Activated CD4-positive, alpha-beta T cell treated with anti-CD3 and anti-CD28 coated beads for 36 hours (primary cell): ENCODE data around the gene SAMD9. TPM values are rescaled to one million over a fixed set of nuclear protein-coding genes. Genes with fewer than 3 reads are reported as not detected.
"Not testable (repeated sequence)": the region's sequence is repeated elsewhere in the genome, so short reads cannot be mapped to it uniquely, and the experiment has no call there.

ENCODE experiments used
- ATAC-seq: fragments of 200-7000 bp; cut with Tn5 transposase; one replicate; pipeline ENCODE4 v1.10.0; 2021; ENCODE audit warnings: mild to moderate bottlenecking, moderate library complexity
- CTCF ChIA-PET: fragments of 350-600 bp; sonication (Branson Sonifier 250); formaldehyde crosslinking; loops from one replicate; lab custom pipeline; 2021; ENCODE audit warnings: antibody characterized with exemption; lab: Charles Lee
- POLR2A ChIA-PET: fragments of 350-600 bp; sonication (Branson Sonifier 250); formaldehyde crosslinking; loops from one replicate; lab custom pipeline; 2021; ENCODE audit warnings: antibody characterized with exemption, inconsistent platforms; lab: Charles Lee
- DNase-seq: peaks from one replicate; pipeline ENCODE4 v3.0.0-alpha.2; 2020
- H3K27ac Mint-ChIP-seq: one replicate; pipeline ENCODE4 v1.8.0; 2021; ENCODE audit warnings: mixed read lengths
- H3K27me3 Mint-ChIP-seq: one replicate; pipeline ENCODE4 v1.8.0; 2021; ENCODE audit warnings: mixed read lengths
- H3K36me3 Mint-ChIP-seq: one replicate; pipeline ENCODE4 v1.8.0; 2021; ENCODE audit warnings: low read depth, mixed read lengths
- H3K4me1 Mint-ChIP-seq: one replicate; pipeline ENCODE4 v1.8.0; 2021; ENCODE audit warnings: mixed read lengths
- H3K4me3 Mint-ChIP-seq: one replicate; pipeline ENCODE4 v1.8.0; 2021; ENCODE audit warnings: mild to moderate bottlenecking, moderate library complexity, mixed read lengths
- H3K9me3 Mint-ChIP-seq: one replicate; pipeline ENCODE4 v1.8.0; 2021; ENCODE audit warnings: low read depth, mixed read lengths
- intact Hi-C, 2 experiments: fragments of 100-400 bp; cut with DNase I in 1 of 2; cut with micrococcal nuclease in 1 of 2; formaldehyde crosslinking; loops; one replicate each; pipeline versions ENCODE4 v1.14.2 to v1.15.1; 2022 to 2024; cut with DNase I, micrococcal nuclease
- total RNA-seq, 2 experiments: library from RNA; stranded (reverse); gene quantifications; one replicate each; pipeline ENCODE4 v1.2.3, GENCODE V29; 2021

SAMD9 gene
- total RNA-seq, 2 experiments from 2014 or later: 10.2 to 10.7 TPM

GRCh38 chr7:93146472-93147141 lies 28.8 kb upstream of the SAMD9 start:
- ChIA-PET POLR2A (no interaction called here), CTCF (interaction anchor here (1.2 kb wide), 1 partner anchor 86 kb away, joined by 3 read pairs; the partner anchor contains the start of gene VPS50)
- Mint-ChIP-seq H3K4me1 (peaks cover 26% of the 10 kb centered on the region), H3K27me3 (no peaks in the 10 kb centered on the region), H3K27ac (peak overlapping the region; percentile 88), H3K4me3 (peak overlapping the region; percentile 76), H3K36me3 (peaks cover 25% of the 10 kb centered on the region), H3K9me3 (no peaks in the 10 kb centered on the region)
- peak; percentile 34 for DNase-seq
- intact Hi-C loops: loop anchor here (1.0 kb wide), 2 partner anchors 28 to 29 kb away; partner anchors contain the start of gene SAMD9 (in 1 of the 2)
- ATAC-seq: peak; percentile 50

- CTCF ChIA-PET: interaction anchor here (1.2 kb wide), 1 partner anchor 87 kb away, joined by 3 read pairs; the partner anchor contains the start of gene VPS50
Measured at GRCh38 chr7:93146036-93146435, 28.3 kb upstream of the SAMD9 start.

GRCh38 chr7:93145354-93145753 lies 27.6 kb upstream of the SAMD9 start:
- Mint-ChIP-seq H3K27me3 (no peaks in the 10 kb centered on the region), H3K4me3 (no peak overlapping the region), H3K27ac (no peak overlapping the region), H3K36me3 (peaks cover 25% of the 10 kb centered on the region), H3K4me1 (peaks cover 26% of the 10 kb centered on the region), H3K9me3 (no peaks in the 10 kb centered on the region)
- ChIA-PET POLR2A (no interaction called here), CTCF (interaction anchor here (1.3 kb wide), 1 partner anchor 28 kb away, joined by 3 read pairs; no protein-coding TSS in a partner anchor)
- intact Hi-C loops: no loop called here
- ATAC-seq (no peak), DNase-seq (no peak)

More at GRCh38 chr7:93146036-93146435, 28.3 kb upstream of the SAMD9 start:
- no peak for ATAC-seq
- intact Hi-C loops: no loop called here
- no peak for DNase-seq
- Mint-ChIP-seq H3K27ac (peak overlapping the region; percentile 28), H3K36me3 (peaks cover 25% of the 10 kb centered on the region), H3K27me3 (no peaks in the 10 kb centered on the region), H3K9me3 (no peaks in the 10 kb centered on the region), H3K4me1 (peaks cover 26% of the 10 kb centered on the region), H3K4me3 (peak overlapping the region; percentile 22)
- POLR2A ChIA-PET: no interaction called here

GRCh38 chr7:93142127-93142526 lies 24.3 kb upstream of the SAMD9 start:
- Mint-ChIP-seq H3K27me3 (no peaks in the 10 kb centered on the region), H3K4me3 (no peak overlapping the region), H3K27ac (no peak overlapping the region), H3K36me3 (peaks cover 37% of the 10 kb centered on the region), H3K9me3 (peaks cover 4% of the 10 kb centered on the region), H3K4me1 (peaks cover 16% of the 10 kb centered on the region)
- ChIA-PET CTCF (interaction anchor here (0.7 kb wide), 1 partner anchor 773 kb away, joined by 3 read pairs; no protein-coding TSS in a partner anchor), POLR2A (interaction anchor here (0.7 kb wide), 1 partner anchor 10 kb away, joined by 3 read pairs; no protein-coding TSS in a partner anchor)
- DNase-seq: no peak
- intact Hi-C loops: no loop called here
- ATAC-seq: no peak

GRCh38 chr7:93140582-93141191 lies 22.9 kb upstream of the SAMD9 start:
- no peak overlapping the region for H3K4me3 Mint-ChIP-seq
- H3K27ac Mint-ChIP-seq: no peak overlapping the region
- H3K4me1 Mint-ChIP-seq: peaks cover 5% of the 10 kb centered on the region
- intact Hi-C loops: no loop called here
- CTCF ChIA-PET: no interaction called here
- ATAC-seq (no peak), DNase-seq (no peak)
- POLR2A ChIA-PET: no interaction called here
- peaks cover 5% of the 10 kb centered on the region for H3K9me3 Mint-ChIP-seq
- peaks cover 42% of the 10 kb centered on the region for H3K36me3 Mint-ChIP-seq
- no peaks in the 10 kb centered on the region for H3K27me3 Mint-ChIP-seq

- Mint-ChIP-seq H3K27ac (no peak overlapping the region), H3K9me3 (peaks cover 14% of the 10 kb centered on the region), H3K27me3 (no peaks in the 10 kb centered on the region), H3K4me3 (no peak overlapping the region), H3K4me1 (no peaks in the 10 kb centered on the region), H3K36me3 (peaks cover 50% of the 10 kb centered on the region)
- CTCF ChIA-PET: no interaction called here
- DNase-seq (no peak), ATAC-seq (no peak)
- intact Hi-C loops: no loop called here
- POLR2A ChIA-PET: no interaction called here
Measured at GRCh38 chr7:93138576-93138975, 20.8 kb upstream of the SAMD9 start.

GRCh38 chr7:93133005-93133404 lies 15.2 kb upstream of the SAMD9 start:
- POLR2A ChIA-PET: no interaction called here
- DNase-seq (no peak), ATAC-seq (no peak)
- H3K4me3 Mint-ChIP-seq: no peak overlapping the region
- CTCF ChIA-PET: interaction anchor here (1.4 kb wide), 1 partner anchor 7 kb away, joined by 3 read pairs; no protein-coding TSS in a partner anchor
- H3K27ac Mint-ChIP-seq: no peak overlapping the region
- peaks cover 44% of the 10 kb centered on the region for H3K9me3 Mint-ChIP-seq
- H3K36me3 Mint-ChIP-seq: peaks cover 37% of the 10 kb centered on the region
- no peaks in the 10 kb centered on the region for H3K4me1 Mint-ChIP-seq
- H3K27me3 Mint-ChIP-seq: no peaks in the 10 kb centered on the region
- intact Hi-C loops: no loop called here

- POLR2A ChIA-PET: interaction anchor here (0.5 kb wide), 1 partner anchor 10 kb away, joined by 3 read pairs; no protein-coding TSS in a partner anchor
- H3K9me3 Mint-ChIP-seq: peaks cover 44% of the 10 kb centered on the region
- DNase-seq (no peak), ATAC-seq (no peak)
- CTCF ChIA-PET: interaction anchor here (0.9 to 1.2 kb wide), 2 partner anchors 10 to 14 kb away, joined by 3 read pairs; no protein-coding TSS in a partner anchor
- intact Hi-C loops: no loop called here
- H3K36me3 Mint-ChIP-seq: peaks cover 32% of the 10 kb centered on the region
- H3K4me3 Mint-ChIP-seq: no peak overlapping the region
- no peak overlapping the region for H3K27ac Mint-ChIP-seq
- H3K4me1 Mint-ChIP-seq: no peaks in the 10 kb centered on the region
- H3K27me3 Mint-ChIP-seq: no peaks in the 10 kb centered on the region
Measured at GRCh38 chr7:93132216-93132615, 14.4 kb upstream of the SAMD9 start.

GRCh38 chr7:93126954-93127353 lies 9.2 kb upstream of the SAMD9 start:
- DNase-seq, intact Hi-C loops, ATAC-seq, H3K4me3 Mint-ChIP-seq, H3K36me3 Mint-ChIP-seq, POLR2A ChIA-PET, H3K27me3 Mint-ChIP-seq, H3K27ac Mint-ChIP-seq, H3K4me1 Mint-ChIP-seq: not testable (repeated sequence)
- peaks cover 57% of the 10 kb centered on the region for H3K9me3 Mint-ChIP-seq
- CTCF ChIA-PET: interaction anchor here (0.6 kb wide), 1 partner anchor 269 kb away, joined by 3 read pairs; no protein-coding TSS in a partner anchor

GRCh38 chr7:93123532-93123931 lies 5.8 kb upstream of the SAMD9 start:
- H3K36me3 Mint-ChIP-seq: peaks cover 14% of the 10 kb centered on the region

More at GRCh38 chr7:93123532-93123931, 5.8 kb upstream of the SAMD9 start:
- DNase-seq, intact Hi-C loops, H3K27me3 Mint-ChIP-seq, POLR2A ChIA-PET, H3K4me1 Mint-ChIP-seq, ATAC-seq, H3K27ac Mint-ChIP-seq, CTCF ChIA-PET, H3K4me3 Mint-ChIP-seq: not testable (repeated sequence)
- peaks cover 40% of the 10 kb centered on the region for H3K9me3 Mint-ChIP-seq
